D721Med (cell line): Measurements from ENCODE around the gene GKN2.

ENCODE experiments used
- DNase-seq: peaks from one replicate; pipeline ENCODE4 v3.0.0; 2011; ENCODE audit warnings: low spot score; ENCODE audit not compliant: insufficient read length
- FAIRE-seq: peaks from 2 replicates; lab custom pipeline; 2011; peaks lifted over from hg19 to GRCh38; lab: Jason Lieb, UNC
- TF ChIP-seq, protein P1 (sequence below): IDR thresholded peaks from 2 replicates; pipeline ENCODE4 v1.5.1; 2012; ENCODE audit warnings: mild to moderate bottlenecking, control low read depth; ENCODE audit not compliant: insufficient read depth; ENCODE audit errors: missing control alignments

The GKN2 gene

GRCh38 chr2:68992341-68992740 lies 39.6 kb upstream of the GKN2 start:
- FAIRE-seq: no peak
- no peak for DNase-seq
- TF ChIP-seq, protein P1, sequence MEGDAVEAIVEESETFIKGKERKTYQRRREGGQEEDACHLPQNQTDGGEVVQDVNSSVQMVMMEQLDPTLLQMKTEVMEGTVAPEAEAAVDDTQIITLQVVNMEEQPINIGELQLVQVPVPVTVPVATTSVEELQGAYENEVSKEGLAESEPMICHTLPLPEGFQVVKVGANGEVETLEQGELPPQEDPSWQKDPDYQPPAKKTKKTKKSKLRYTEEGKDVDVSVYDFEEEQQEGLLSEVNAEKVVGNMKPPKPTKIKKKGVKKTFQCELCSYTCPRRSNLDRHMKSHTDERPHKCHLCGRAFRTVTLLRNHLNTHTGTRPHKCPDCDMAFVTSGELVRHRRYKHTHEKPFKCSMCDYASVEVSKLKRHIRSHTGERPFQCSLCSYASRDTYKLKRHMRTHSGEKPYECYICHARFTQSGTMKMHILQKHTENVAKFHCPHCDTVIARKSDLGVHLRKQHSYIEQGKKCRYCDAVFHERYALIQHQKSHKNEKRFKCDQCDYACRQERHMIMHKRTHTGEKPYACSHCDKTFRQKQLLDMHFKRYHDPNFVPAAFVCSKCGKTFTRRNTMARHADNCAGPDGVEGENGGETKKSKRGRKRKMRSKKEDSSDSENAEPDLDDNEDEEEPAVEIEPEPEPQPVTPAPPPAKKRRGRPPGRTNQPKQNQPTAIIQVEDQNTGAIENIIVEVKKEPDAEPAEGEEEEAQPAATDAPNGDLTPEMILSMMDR: no peak

- DNase-seq (no peak), FAIRE-seq (no peak)
- TF ChIP-seq, protein P1: no peak
These were observed 36.3 kb upstream of the GKN2 start for GRCh38 chr2:68989035-68989434.

- no peak for DNase-seq
- FAIRE-seq: no peak
- TF ChIP-seq, protein P1: no peak
These were observed 34.4 kb upstream of the GKN2 start for GRCh38 chr2:68987021-68987503.

- TF ChIP-seq, protein P1: no peak
- FAIRE-seq (no peak), DNase-seq (no peak)
These were observed 28.3 kb upstream of the GKN2 start for GRCh38 chr2:68980956-68981355.

DNA sequence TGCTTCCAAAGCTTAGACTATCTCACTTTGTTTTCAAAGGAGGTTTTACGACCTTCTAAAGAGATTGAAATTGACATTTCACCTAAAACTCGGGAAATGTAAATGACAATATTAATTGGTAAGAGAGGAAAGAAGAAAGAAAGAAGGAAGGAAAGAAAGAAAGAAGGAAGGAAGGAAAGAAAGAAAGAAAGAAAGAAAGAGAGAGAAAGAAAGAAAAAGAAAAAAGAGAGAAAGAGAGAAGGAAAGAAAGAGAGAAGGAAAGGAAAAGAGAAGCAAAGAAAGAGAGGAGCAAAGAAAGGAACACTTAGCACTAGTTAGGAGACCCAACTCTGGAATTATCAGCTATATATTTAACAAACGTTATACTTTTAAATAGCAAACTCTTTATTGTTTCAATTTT lies 25.4 kb upstream of the GKN2 start:
- TF ChIP-seq, protein P1: no peak
- DNase-seq: no peak
- FAIRE-seq: no peak

DNA sequence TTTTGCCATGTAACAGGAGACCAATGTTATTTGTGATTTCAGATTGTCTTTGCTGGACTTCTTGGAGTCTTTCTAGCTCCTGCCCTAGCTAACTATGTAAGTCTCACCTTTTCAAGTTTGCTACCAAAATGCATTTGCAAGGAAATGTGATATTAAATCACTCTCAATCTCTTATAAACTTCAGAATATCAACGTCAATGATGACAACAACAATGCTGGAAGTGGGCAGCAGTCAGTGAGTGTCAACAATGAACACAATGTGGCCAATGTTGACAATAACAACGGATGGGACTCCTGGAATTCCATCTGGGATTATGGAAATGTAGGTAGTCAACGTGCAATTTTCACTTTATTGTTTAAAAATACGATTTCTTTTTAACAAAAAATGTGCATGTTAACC lies 24.8 kb upstream of the GKN2 start:
- DNase-seq (no peak), FAIRE-seq (no peak)
- TF ChIP-seq, protein P1: no peak

GRCh38 chr2:68975844-68976243 lies 23.2 kb upstream of the GKN2 start:
- DNase-seq (no peak), FAIRE-seq (no peak)
- TF ChIP-seq, protein P1: no peak
